ENCODE results near the gene TRIM8. TPM values are rescaled to one million over a fixed set of nuclear protein-coding genes. Genes with fewer than 3 reads are reported as not detected.

TRIM8 gene
- polyA plus RNA-seq, 3 donors: 39.4 to 183 (median 41.4) TPM

- Mint-ChIP-seq H3K36me3 (peaks cover 53 to 85% of the 10 kb centered on the region in 2 donors), H3K27ac (peak overlapping the region in 2 of 7 donors; percentile 46 to 48), H3K27me3 (ENCODE audit: low read depth in 3 of 3) (peaks cover 0 to 3% (median 2%) of the 10 kb centered on the region in 3 donors), H3K9me3 (no peaks in the 10 kb centered on the region), H3K4me1 (peaks cover 6% of the 10 kb centered on the region), H3K4me3 (no peak overlapping the region)
- 87% methylated on average over 12 of the region's 15 CpGs for WGBS (ENCODE audit: insufficient coverage)
- intact Hi-C loops (cut with micrococcal nuclease): no loop called here
- no peaks in the 10 kb centered on the region for H3K79me2 ChIP-seq (ENCODE audit: insufficient read depth, low read length)
- TF ChIP-seq CTCF (IDR thresholded peaks at IDR 0.05): no peak
- H2AFZ ChIP-seq (ENCODE audit: insufficient read depth, low read depth, low read length, poor library complexity, severe bottlenecking): no peak overlapping the region
- H3K4me1 ChIP-seq (ENCODE audit: control insufficient read depth in 1 of 2, insufficient read depth in 2 of 2, low read length in 2 of 2): peaks cover 3 to 9% of the 10 kb centered on the region in 2 donors
- H3K4me3 ChIP-seq (replicated peaks in 1 of 3; ENCODE audit: low read depth in 2 of 3, low read length in 3 of 3): no peak overlapping the region
- H3K9me3 ChIP-seq (replicated peaks in 1 of 2; ENCODE audit: control insufficient read depth in 1 of 2, insufficient read depth in 1 of 2, low read length in 2 of 2): no peaks in the 10 kb centered on the region
- H4K20me1 ChIP-seq (ENCODE audit: insufficient read depth, low read length): no peaks in the 10 kb centered on the region
- no peaks in the 10 kb centered on the region for H3K27me3 ChIP-seq (ENCODE audit: control insufficient read depth in 2 of 2, insufficient read depth in 2 of 2, low read length in 2 of 2)
- H3K9ac ChIP-seq (ENCODE audit: insufficient read depth, low read length, poor library complexity, severe bottlenecking): no peak overlapping the region
- peaks cover 55 to 63% of the 10 kb centered on the region in 2 donors for H3K36me3 ChIP-seq (replicated peaks in 1 of 2; ENCODE audit: control insufficient read depth in 1 of 2, insufficient read depth in 2 of 2, low read length in 2 of 2)
- H3K27ac ChIP-seq (ENCODE audit: low read depth in 1 of 2, low read length in 2 of 2): no peak overlapping the region
- no peak overlapping the region for H3K4me2 ChIP-seq (replicated peaks; ENCODE audit: extremely low read depth, low read length, poor library complexity, severe bottlenecking)
- no peak for DNase-seq
These were observed 23.5 kb upstream of the TRIM8 start for GRCh38 chr10:102620591-102621442.

- H3K9me3 ChIP-seq (replicated peaks in 1 of 2; ENCODE audit: control insufficient read depth in 1 of 2, insufficient read depth in 1 of 2, low read length in 2 of 2): no peaks in the 10 kb centered on the region
- no peak for DNase-seq
- H3K4me1 Mint-ChIP-seq: peaks cover 14% of the 10 kb centered on the region
- peaks cover 49 to 78% of the 10 kb centered on the region in 2 donors for H3K36me3 Mint-ChIP-seq
- H3K4me3 ChIP-seq (replicated peaks in 1 of 3; ENCODE audit: low read depth in 2 of 3, low read length in 3 of 3): no peak overlapping the region
- H3K27me3 Mint-ChIP-seq (ENCODE audit: low read depth in 3 of 3): peaks cover 0 to 3% (median 0%) of the 10 kb centered on the region in 3 donors
- no peak overlapping the region for H3K9ac ChIP-seq (ENCODE audit: insufficient read depth, low read length, poor library complexity, severe bottlenecking)
- TF ChIP-seq CTCF (IDR thresholded peaks at IDR 0.05): no peak
- H3K79me2 ChIP-seq (ENCODE audit: insufficient read depth, low read length): no peaks in the 10 kb centered on the region
- H3K9me3 Mint-ChIP-seq: no peaks in the 10 kb centered on the region
- H3K4me2 ChIP-seq (replicated peaks; ENCODE audit: extremely low read depth, low read length, poor library complexity, severe bottlenecking): no peak overlapping the region
- no peak overlapping the region for H2AFZ ChIP-seq (ENCODE audit: insufficient read depth, low read depth, low read length, poor library complexity, severe bottlenecking)
- H3K4me1 ChIP-seq (ENCODE audit: control insufficient read depth in 1 of 2, insufficient read depth in 2 of 2, low read length in 2 of 2): peaks cover 12 to 17% of the 10 kb centered on the region in 2 donors
- no peaks in the 10 kb centered on the region for H4K20me1 ChIP-seq (ENCODE audit: insufficient read depth, low read length)
- H3K27ac ChIP-seq (ENCODE audit: low read depth in 1 of 2, low read length in 2 of 2): no peak overlapping the region
- H3K27me3 ChIP-seq (ENCODE audit: control insufficient read depth in 2 of 2, insufficient read depth in 2 of 2, low read length in 2 of 2): no peaks in the 10 kb centered on the region
- H3K4me3 Mint-ChIP-seq: no peak overlapping the region
- peaks cover 48 to 55% of the 10 kb centered on the region in 2 donors for H3K36me3 ChIP-seq (replicated peaks in 1 of 2; ENCODE audit: control insufficient read depth in 1 of 2, insufficient read depth in 2 of 2, low read length in 2 of 2)
- peak overlapping the region in 4 of 7 donors; percentile 38 to 63 (median 44) for H3K27ac Mint-ChIP-seq
- intact Hi-C loops (cut with micrococcal nuclease): no loop called here
- 77% methylated on average over 7 of the region's 13 CpGs for WGBS (ENCODE audit: insufficient coverage)
These were observed 22.6 kb upstream of the TRIM8 start for GRCh38 chr10:102621443-102622325.
